ENCODE data around the gene CCDC149.
A peak's percentile ranks its signal among the peaks of the same experiment; 100 is the strongest.

CCDC149 gene

DNA sequence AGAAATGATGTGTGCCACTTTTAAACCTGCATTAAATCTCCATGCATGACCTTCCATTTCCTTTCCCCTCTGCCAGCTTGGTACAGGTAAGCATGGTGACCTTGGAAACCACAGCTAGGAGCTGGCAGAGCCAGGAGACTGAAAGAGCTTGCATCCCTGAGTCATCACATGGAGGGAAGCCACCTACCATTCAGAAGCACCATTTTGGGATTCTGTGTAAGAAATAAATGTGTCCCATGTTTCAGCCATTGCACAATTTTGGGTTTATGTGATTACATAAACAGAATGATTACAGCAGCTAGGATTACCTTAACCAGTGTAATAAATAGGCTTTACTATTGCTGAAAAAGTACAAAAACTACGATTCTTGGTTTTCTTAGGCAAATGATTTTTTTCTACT is 17.3 kb upstream of the CCDC149 start:
- Histone ChIP-seq H3K9ac (ENCODE audit: low read length) (no peak overlapping the region), H4K20me1 (ENCODE audit: insufficient read depth, low read length) (no peaks in the 10 kb centered on the region), H3K79me2 (ENCODE audit: low read length) (no peaks in the 10 kb centered on the region), H3K4me1 (ENCODE audit: low read length) (peaks cover 28% of the 10 kb centered on the region), H3K9me3 (replicated peaks; ENCODE audit: insufficient read depth, low read length) (no peaks in the 10 kb centered on the region), H3K27ac (ENCODE audit: low read length) (no peak overlapping the region), H3K4me3 (ENCODE audit: low read length) (no peak overlapping the region), H3K27me3 (replicated peaks; ENCODE audit: insufficient read depth, low read length) (no peaks in the 10 kb centered on the region), H2AFZ (ENCODE audit: low read length) (no peak overlapping the region), H3K36me3 (replicated peaks; ENCODE audit: insufficient read depth, low read length) (no peaks in the 10 kb centered on the region), H3K4me2 (ENCODE audit: low read depth, low read length) (no peak overlapping the region), H3F3A (ENCODE audit: insufficient read depth, low read length) (no peaks in the 10 kb centered on the region), H3K9me2 (replicated peaks; ENCODE audit: insufficient read depth, low read length) (no peaks in the 10 kb centered on the region)
- TF ChIP-seq, protein P1, sequence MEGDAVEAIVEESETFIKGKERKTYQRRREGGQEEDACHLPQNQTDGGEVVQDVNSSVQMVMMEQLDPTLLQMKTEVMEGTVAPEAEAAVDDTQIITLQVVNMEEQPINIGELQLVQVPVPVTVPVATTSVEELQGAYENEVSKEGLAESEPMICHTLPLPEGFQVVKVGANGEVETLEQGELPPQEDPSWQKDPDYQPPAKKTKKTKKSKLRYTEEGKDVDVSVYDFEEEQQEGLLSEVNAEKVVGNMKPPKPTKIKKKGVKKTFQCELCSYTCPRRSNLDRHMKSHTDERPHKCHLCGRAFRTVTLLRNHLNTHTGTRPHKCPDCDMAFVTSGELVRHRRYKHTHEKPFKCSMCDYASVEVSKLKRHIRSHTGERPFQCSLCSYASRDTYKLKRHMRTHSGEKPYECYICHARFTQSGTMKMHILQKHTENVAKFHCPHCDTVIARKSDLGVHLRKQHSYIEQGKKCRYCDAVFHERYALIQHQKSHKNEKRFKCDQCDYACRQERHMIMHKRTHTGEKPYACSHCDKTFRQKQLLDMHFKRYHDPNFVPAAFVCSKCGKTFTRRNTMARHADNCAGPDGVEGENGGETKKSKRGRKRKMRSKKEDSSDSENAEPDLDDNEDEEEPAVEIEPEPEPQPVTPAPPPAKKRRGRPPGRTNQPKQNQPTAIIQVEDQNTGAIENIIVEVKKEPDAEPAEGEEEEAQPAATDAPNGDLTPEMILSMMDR (IDR thresholded peaks at IDR 0.05; ENCODE audit: low read length), result no peak
- no peak for TF ChIP-seq EZH2phosphoT487 (IDR thresholded peaks at IDR 0.05; ENCODE audit: low read length)
- no peak for TF ChIP-seq EZH2 (optimal IDR thresholded peaks at IDR 0.05; ENCODE audit: low read depth, low read length)
- no peak for DNase-seq

DNA sequence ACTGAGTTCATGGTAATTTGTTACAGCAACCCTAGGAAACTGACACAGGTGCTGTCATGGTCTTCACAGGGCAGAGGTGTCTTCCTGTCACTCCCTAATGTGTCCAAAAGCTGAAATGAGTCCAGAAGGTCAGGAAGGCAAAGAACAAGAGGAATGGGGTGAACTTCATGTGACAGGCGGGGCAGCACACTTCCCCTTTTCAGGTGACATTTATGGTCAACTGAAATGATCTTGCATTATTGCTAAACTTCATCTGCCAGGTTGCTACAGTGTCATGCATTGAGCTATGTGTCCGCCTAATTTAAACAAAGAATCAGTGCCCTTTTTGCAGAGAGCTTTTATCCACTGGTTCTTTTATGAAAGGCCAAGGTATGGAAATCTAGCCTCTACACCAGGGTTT is 15.9 kb upstream of the CCDC149 start:
- no peak overlapping the region for H3K4me3 ChIP-seq (ENCODE audit: low read length)
- H3K9ac ChIP-seq (ENCODE audit: low read length), result no peak overlapping the region
- no peak overlapping the region for H3K27ac ChIP-seq (ENCODE audit: low read length)
- H3K4me2 ChIP-seq (ENCODE audit: low read depth, low read length), result no peak overlapping the region
- no peaks in the 10 kb centered on the region for H4K20me1 ChIP-seq (ENCODE audit: insufficient read depth, low read length)
- no peaks in the 10 kb centered on the region for H3F3A ChIP-seq (ENCODE audit: insufficient read depth, low read length)
- H3K4me1 ChIP-seq (ENCODE audit: low read length), result peaks cover 28% of the 10 kb centered on the region
- no peak overlapping the region for H2AFZ ChIP-seq (ENCODE audit: low read length)
- H3K9me3 ChIP-seq (replicated peaks; ENCODE audit: insufficient read depth, low read length), result no peaks in the 10 kb centered on the region
- no peaks in the 10 kb centered on the region for H3K9me2 ChIP-seq (replicated peaks; ENCODE audit: insufficient read depth, low read length)
- no peaks in the 10 kb centered on the region for H3K27me3 ChIP-seq (replicated peaks; ENCODE audit: insufficient read depth, low read length)
- H3K79me2 ChIP-seq (ENCODE audit: low read length), result no peaks in the 10 kb centered on the region
- no peak for DNase-seq
- TF ChIP-seq, protein P1 (IDR thresholded peaks at IDR 0.05; ENCODE audit: low read length), result no peak
- TF ChIP-seq EZH2phosphoT487 (IDR thresholded peaks at IDR 0.05; ENCODE audit: low read length) (no peak), EZH2 (optimal IDR thresholded peaks at IDR 0.05; ENCODE audit: low read depth, low read length) (no peak)
- H3K36me3 ChIP-seq (replicated peaks; ENCODE audit: insufficient read depth, low read length), result no peaks in the 10 kb centered on the region

DNA sequence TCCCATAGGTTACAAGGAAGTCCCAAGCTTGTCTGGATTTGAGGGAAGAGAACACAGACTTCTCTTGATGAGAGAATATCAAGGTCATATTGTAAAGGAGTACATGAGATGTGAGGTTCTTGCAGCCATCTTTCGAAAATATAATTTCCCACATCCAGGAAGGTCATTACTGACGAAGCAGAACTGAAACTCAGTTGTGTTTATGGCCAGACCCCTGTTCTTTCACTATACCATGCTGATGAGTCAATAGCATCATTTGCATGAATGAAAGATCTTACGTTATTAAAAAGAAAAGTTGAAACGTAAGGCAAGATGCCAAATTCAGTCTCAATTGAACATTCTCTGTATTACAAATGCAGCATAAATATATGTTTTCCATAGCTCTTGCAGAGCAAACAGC is 14.2 kb upstream of the CCDC149 start:
- TF ChIP-seq EZH2 (optimal IDR thresholded peaks at IDR 0.05; ENCODE audit: low read depth, low read length) (no peak), EZH2phosphoT487 (IDR thresholded peaks at IDR 0.05; ENCODE audit: low read length) (no peak)
- TF ChIP-seq, protein P1 (IDR thresholded peaks at IDR 0.05; ENCODE audit: low read length), result no peak
- DNase-seq, result peak; percentile 38
- no peaks in the 10 kb centered on the region for H3F3A ChIP-seq (ENCODE audit: insufficient read depth, low read length)

More for the DNA sequence above, 14.2 kb upstream of the CCDC149 start:
- H3K36me3 ChIP-seq (replicated peaks; ENCODE audit: insufficient read depth, low read length), result no peaks in the 10 kb centered on the region
- H3K9ac ChIP-seq (ENCODE audit: low read length), result no peak overlapping the region
- no peaks in the 10 kb centered on the region for H3K27me3 ChIP-seq (replicated peaks; ENCODE audit: insufficient read depth, low read length)
- no peaks in the 10 kb centered on the region for H4K20me1 ChIP-seq (ENCODE audit: insufficient read depth, low read length)
- H3K4me1 ChIP-seq (ENCODE audit: low read length), result peaks cover 28% of the 10 kb centered on the region
- peak overlapping the region; percentile 34 for H3K4me2 ChIP-seq (ENCODE audit: low read depth, low read length)
- H3K9me3 ChIP-seq (replicated peaks; ENCODE audit: insufficient read depth, low read length), result no peaks in the 10 kb centered on the region
- H3K79me2 ChIP-seq (ENCODE audit: low read length), result no peaks in the 10 kb centered on the region
- no peak overlapping the region; the same call in 1 of the 2 replicates for H3K4me3 ChIP-seq (ENCODE audit: low read length)
- H2AFZ ChIP-seq (ENCODE audit: low read length), result no peak overlapping the region
- H3K9me2 ChIP-seq (replicated peaks; ENCODE audit: insufficient read depth, low read length), result no peaks in the 10 kb centered on the region
- 0 out of 2 replicates have a peak overlapping the region, but pooled peaks have one; percentile 1 for H3K27ac ChIP-seq (ENCODE audit: low read length)
